Stimulated activated naive CD8-positive, alpha-beta T cell treated with anti-CD3 and anti-CD28 coated beads, Interleukin-15, Interleukin-2, amounts not matched to agents 100 ng/mL and 50 ng/mL, for 24 hours (primary cell): ENCODE measurements around the gene MAP2K7.
"Not testable (repeated sequence)": the region's sequence is repeated elsewhere in the genome, so short reads cannot be mapped to it uniquely, and the experiment has no call there.

Source experiments
- H3K27ac Mint-ChIP-seq: one replicate; pipeline ENCODE4 v1.8.0; 2021; ENCODE audit warnings: mild to moderate bottlenecking, mixed read lengths
- H3K27me3 Mint-ChIP-seq: one replicate; pipeline ENCODE4 v1.8.0; 2021; ENCODE audit warnings: mixed read lengths
- H3K36me3 Mint-ChIP-seq: one replicate; pipeline ENCODE4 v1.8.0; 2021; ENCODE audit warnings: low read depth, mixed read lengths
- H3K4me1 Mint-ChIP-seq: one replicate; pipeline ENCODE4 v1.8.0; 2021; ENCODE audit warnings: low read depth, mixed read lengths
- H3K4me3 Mint-ChIP-seq: one replicate; pipeline ENCODE4 v1.8.0; 2021; ENCODE audit warnings: mild to moderate bottlenecking, mixed read lengths
- H3K9me3 Mint-ChIP-seq: one replicate; pipeline ENCODE4 v1.8.0; 2021; ENCODE audit warnings: mixed read lengths

Gene MAP2K7

GRCh38 chr19:7903244-7904073, at the start of gene MAP2K7:
TSS of gene MAP2K7 (plus strand) at chr19:7903877. CDS start at chr19:7903945, 68 bp downstream.
- no peaks in the 10 kb centered on the region for H3K36me3 Mint-ChIP-seq
- no peaks in the 10 kb centered on the region for H3K9me3 Mint-ChIP-seq
- peak within 1 kb of the TSS; percentile 86 for H3K4me3 Mint-ChIP-seq
- peaks cover 27% of the 10 kb centered on the region for H3K4me1 Mint-ChIP-seq
- H3K27me3 Mint-ChIP-seq: no peaks in the 10 kb centered on the region
- H3K27ac Mint-ChIP-seq: peak within 1 kb of the TSS; percentile 96

DNA sequence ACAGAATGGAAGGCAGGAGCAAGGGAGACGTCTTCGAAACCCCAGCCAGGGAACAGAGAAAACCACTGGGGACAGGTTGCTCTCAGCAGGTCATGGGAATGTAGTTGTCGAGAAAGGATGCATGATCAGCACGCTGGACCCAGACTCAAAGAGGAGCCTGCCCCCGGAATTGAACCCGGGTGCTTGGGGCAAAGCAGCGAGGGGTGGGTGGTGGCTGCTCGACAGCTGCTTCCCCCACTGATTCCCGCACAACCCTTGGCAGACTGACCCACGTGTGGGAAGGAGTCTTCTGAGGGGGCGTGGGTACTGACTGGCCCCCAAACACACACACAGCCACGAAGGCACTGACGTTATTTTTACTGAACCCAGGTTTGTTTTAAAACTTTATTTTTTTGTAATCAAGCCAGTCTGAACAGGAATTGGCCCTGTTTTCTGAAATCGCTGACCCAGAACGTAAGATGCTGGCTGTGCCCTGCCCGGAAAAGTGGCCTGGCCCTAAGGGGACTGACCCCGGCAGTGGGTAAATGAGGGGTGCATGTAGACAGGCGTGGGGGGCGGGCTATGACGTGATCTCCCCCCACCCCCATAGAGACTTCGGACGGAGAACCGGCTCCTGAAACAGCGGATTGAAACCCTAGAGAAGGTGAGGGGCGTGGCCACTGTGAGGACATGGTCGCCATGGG, 48.1 kb upstream of the MAP2K7 start:
- Mint-ChIP-seq H3K27me3 (no peaks in the 10 kb centered on the region), H3K9me3 (no peaks in the 10 kb centered on the region), H3K4me3 (no peak overlapping the region), H3K4me1 (no peaks in the 10 kb centered on the region), H3K27ac (no peak overlapping the region), H3K36me3 (no peaks in the 10 kb centered on the region)

- no peaks in the 10 kb centered on the region for H3K36me3 Mint-ChIP-seq
- H3K27me3 Mint-ChIP-seq: no peaks in the 10 kb centered on the region
- peaks cover 3% of the 10 kb centered on the region for H3K4me1 Mint-ChIP-seq
- H3K27ac Mint-ChIP-seq: no peak overlapping the region
- H3K9me3 Mint-ChIP-seq: no peaks in the 10 kb centered on the region
- H3K4me3 Mint-ChIP-seq: no peak overlapping the region
Measured at GRCh38 chr19:7856109-7856591, 47.5 kb upstream of the MAP2K7 start.

GRCh38 chr19:7856679-7857663, 46.7 kb upstream of the MAP2K7 start:
- peaks cover 8% of the 10 kb centered on the region for H3K4me1 Mint-ChIP-seq
- H3K27ac Mint-ChIP-seq: no peak overlapping the region
- H3K27me3 Mint-ChIP-seq: no peaks in the 10 kb centered on the region
- no peak overlapping the region for H3K4me3 Mint-ChIP-seq
- H3K9me3 Mint-ChIP-seq: no peaks in the 10 kb centered on the region
- no peaks in the 10 kb centered on the region for H3K36me3 Mint-ChIP-seq

DNA sequence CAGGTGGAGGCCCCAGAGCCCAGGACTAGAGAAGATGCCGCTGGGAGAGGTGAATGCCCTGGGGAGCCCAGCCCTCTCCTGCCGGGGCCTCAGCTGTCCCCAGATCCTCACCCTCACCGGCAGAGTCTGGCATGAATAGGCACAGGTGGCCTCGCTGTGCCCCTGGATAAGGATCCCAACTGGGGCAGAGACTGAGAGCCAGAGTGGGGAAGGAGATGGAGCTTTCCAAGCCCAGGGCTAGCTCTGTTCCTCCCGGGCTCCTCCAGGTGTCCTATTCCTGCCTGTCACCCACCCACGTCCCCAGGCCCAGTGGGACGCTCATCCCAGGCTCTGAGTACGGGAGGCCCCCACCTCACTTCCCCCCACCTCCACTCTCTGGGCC, 46.0 kb upstream of the MAP2K7 start:
- peaks cover 12% of the 10 kb centered on the region for H3K4me1 Mint-ChIP-seq
- H3K4me3 Mint-ChIP-seq: no peak overlapping the region
- no peak overlapping the region for H3K27ac Mint-ChIP-seq
- no peaks in the 10 kb centered on the region for H3K27me3 Mint-ChIP-seq
- H3K36me3 Mint-ChIP-seq: no peaks in the 10 kb centered on the region
- H3K9me3 Mint-ChIP-seq: no peaks in the 10 kb centered on the region

- Mint-ChIP-seq H3K27ac (no peak overlapping the region), H3K27me3 (no peaks in the 10 kb centered on the region), H3K36me3 (no peaks in the 10 kb centered on the region), H3K4me3 (no peak overlapping the region), H3K4me1 (peaks cover 12% of the 10 kb centered on the region), H3K9me3 (no peaks in the 10 kb centered on the region)
Measured at GRCh38 chr19:7858109-7858770, 45.4 kb upstream of the MAP2K7 start.

DNA sequence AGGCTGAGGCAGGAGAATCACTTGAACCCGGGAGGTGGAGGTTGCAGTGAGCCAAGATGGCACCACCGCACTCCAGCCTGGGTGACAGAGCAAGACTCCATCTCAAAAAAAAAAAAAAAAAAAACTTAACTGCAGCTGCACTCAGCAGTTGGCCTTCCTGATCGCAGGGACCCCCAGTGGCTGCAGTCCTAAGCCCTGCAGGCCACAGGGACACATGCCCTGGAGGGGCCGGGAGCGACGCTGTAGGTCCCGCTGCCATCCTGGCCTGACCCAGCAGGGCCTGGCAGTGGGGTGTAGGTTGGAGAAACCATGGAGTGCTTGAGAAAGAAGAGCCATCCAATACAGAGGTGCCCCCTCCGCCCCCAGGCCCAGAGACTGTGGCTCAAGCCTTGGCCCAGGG, 44.6 kb upstream of the MAP2K7 start:
- H3K4me1 Mint-ChIP-seq: peaks cover 12% of the 10 kb centered on the region
- not testable (repeated sequence) for H3K27ac Mint-ChIP-seq, H3K36me3 Mint-ChIP-seq, H3K9me3 Mint-ChIP-seq, H3K27me3 Mint-ChIP-seq, H3K4me3 Mint-ChIP-seq

GRCh38 chr19:7859831-7860713, 43.6 kb upstream of the MAP2K7 start:
- H3K4me3 Mint-ChIP-seq: no peak overlapping the region
- H3K36me3 Mint-ChIP-seq: no peaks in the 10 kb centered on the region
- no peaks in the 10 kb centered on the region for H3K9me3 Mint-ChIP-seq
- peaks cover 9% of the 10 kb centered on the region for H3K27me3 Mint-ChIP-seq
- H3K4me1 Mint-ChIP-seq: peaks cover 13% of the 10 kb centered on the region
- H3K27ac Mint-ChIP-seq: no peak overlapping the region

GRCh38 chr19:7860714-7861618, 42.7 kb upstream of the MAP2K7 start:
- no peaks in the 10 kb centered on the region for H3K9me3 Mint-ChIP-seq
- H3K4me3 Mint-ChIP-seq: no peak overlapping the region
- peaks cover 14% of the 10 kb centered on the region for H3K27me3 Mint-ChIP-seq

DNA sequence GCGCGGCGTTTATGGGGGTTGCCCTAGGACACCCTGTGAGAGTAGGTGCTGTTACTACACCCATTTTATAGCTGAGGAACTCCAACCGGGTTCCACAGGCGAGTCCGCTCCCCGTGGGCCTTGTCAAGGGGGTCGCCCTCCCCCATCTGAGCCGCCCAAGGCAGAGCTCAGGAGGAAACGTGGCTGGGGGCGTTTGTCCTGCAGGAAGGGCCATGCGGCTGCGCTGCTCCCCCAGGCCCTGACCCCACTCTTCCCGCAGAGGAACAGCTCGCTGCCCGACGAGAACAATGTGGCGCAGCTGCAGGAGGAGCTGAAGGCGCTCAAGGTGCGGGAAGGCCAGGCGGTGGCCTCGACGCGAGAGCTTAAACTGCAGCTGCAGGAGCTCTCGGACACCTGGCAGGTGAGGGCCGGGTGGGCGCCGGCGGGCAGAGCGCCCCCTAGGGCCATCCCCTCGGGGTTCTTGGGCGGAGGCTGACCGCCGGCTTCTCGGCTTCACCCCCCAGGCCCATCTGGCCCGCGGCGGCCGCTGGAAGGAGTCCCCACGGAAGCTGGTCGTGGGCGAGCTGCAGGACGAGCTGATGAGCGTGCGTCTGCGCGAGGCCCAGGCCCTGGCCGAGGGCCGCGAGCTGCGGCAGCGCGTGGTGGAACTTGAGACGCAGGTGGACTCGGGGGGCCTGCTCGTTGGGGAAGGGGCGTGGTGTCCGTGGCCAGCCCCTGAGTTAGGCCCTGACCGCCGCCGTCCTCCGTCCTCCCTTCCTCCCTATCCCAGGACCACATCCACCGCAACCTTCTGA, 41.9 kb upstream of the MAP2K7 start:
- H3K36me3 Mint-ChIP-seq: no peaks in the 10 kb centered on the region
- no peak overlapping the region for H3K27ac Mint-ChIP-seq
- peaks cover 16% of the 10 kb centered on the region for H3K4me1 Mint-ChIP-seq
- no peaks in the 10 kb centered on the region for H3K9me3 Mint-ChIP-seq
- H3K4me3 Mint-ChIP-seq: peak overlapping the region; percentile 52
- peaks cover 14% of the 10 kb centered on the region for H3K27me3 Mint-ChIP-seq

More at GRCh38 chr19:7860714-7861618, 42.7 kb upstream of the MAP2K7 start:
- peaks cover 16% of the 10 kb centered on the region for H3K4me1 Mint-ChIP-seq
- no peak overlapping the region for H3K27ac Mint-ChIP-seq
- no peaks in the 10 kb centered on the region for H3K36me3 Mint-ChIP-seq

DNA sequence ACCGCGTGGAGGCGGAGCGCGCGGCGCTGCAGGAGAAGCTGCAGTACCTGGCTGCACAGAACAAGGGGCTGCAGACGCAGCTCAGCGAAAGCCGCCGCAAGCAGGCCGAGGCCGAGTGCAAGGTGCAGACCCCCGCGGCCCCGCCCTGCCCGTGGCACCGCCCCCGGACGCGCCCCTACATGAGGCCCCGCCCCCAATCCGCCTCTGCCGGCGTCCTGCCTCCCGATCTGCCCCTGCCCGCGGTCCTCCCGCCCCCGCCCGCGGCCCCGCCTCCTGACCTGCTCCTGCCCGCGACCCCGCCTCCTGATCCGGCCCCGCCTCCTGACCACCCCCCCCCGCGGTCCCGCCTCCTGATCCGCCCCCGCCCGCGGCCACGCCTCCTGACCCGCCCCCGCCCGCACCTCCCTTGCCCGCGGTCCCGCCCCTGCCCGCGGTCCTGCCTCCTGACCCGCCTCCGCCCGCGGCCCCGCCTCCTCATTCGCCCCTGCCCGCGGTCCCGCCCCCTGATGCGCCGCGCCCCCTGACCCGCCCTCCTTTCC, 41.2 kb upstream of the MAP2K7 start:
- H3K27ac Mint-ChIP-seq: no peak overlapping the region
- no peaks in the 10 kb centered on the region for H3K9me3 Mint-ChIP-seq
- H3K4me3 Mint-ChIP-seq: peak overlapping the region; percentile 52

More for the DNA sequence above, 41.2 kb upstream of the MAP2K7 start:
- H3K4me1 Mint-ChIP-seq: peaks cover 16% of the 10 kb centered on the region
- H3K27me3 Mint-ChIP-seq: peaks cover 18% of the 10 kb centered on the region
- no peaks in the 10 kb centered on the region for H3K36me3 Mint-ChIP-seq
